GM19468 (cell line): Measurements from ENCODE around the gene SELPLG.
A peak's percentile ranks its signal among the peaks of the same experiment; 100 is the strongest.
"Not testable (repeated sequence)": the region's sequence is repeated elsewhere in the genome, so short reads cannot be mapped to it uniquely, and the experiment has no call there.

Source experiments
- ATAC-seq: cut with Tn5 transposase; IDR thresholded peaks from one replicate; pipeline ENCODE4 v1.9.1; 2021; ENCODE audit warnings: mild to moderate bottlenecking, moderate library complexity, moderate number of reproducible peaks; ENCODE audit not compliant: unreplicated experiment; ENCODE audit errors: extremely low read depth

Gene SELPLG

GRCh38 chr12:108633534-108634248, at the start of gene SELPLG:
TSS of gene SELPLG (minus strand) at chr12:108633894. CDS start at chr12:108624307, 9,587 bp downstream.
- ATAC-seq = peak; percentile 35

GRCh38 chr12:108681317-108681716, 47.6 kb upstream of the SELPLG start:
- ATAC-seq = no peak

GRCh38 chr12:108679106-108679681, 45.5 kb upstream of the SELPLG start:
- no peak for ATAC-seq

- no peak for ATAC-seq
Measured at GRCh38 chr12:108678104-108678730, 44.5 kb upstream of the SELPLG start.

- no peak for ATAC-seq
Measured at GRCh38 chr12:108677381-108677780, 43.7 kb upstream of the SELPLG start.

GRCh38 chr12:108676707-108677106, 43.0 kb upstream of the SELPLG start:
- ATAC-seq = no peak

GRCh38 chr12:108675792-108676191, 42.1 kb upstream of the SELPLG start:
- ATAC-seq = no peak

- ATAC-seq = no peak
Measured at GRCh38 chr12:108672054-108672453, 38.4 kb upstream of the SELPLG start.

- ATAC-seq = no peak
Measured at GRCh38 chr12:108671110-108671509, 37.4 kb upstream of the SELPLG start.

GRCh38 chr12:108670066-108670631, 36.5 kb upstream of the SELPLG start:
- no peak for ATAC-seq

GRCh38 chr12:108668542-108668941, 34.8 kb upstream of the SELPLG start:
- no peak for ATAC-seq

GRCh38 chr12:108668063-108668462, 34.4 kb upstream of the SELPLG start:
- no peak for ATAC-seq

GRCh38 chr12:108667349-108667748, 33.7 kb upstream of the SELPLG start:
- no peak for ATAC-seq

GRCh38 chr12:108666401-108666881, 32.7 kb upstream of the SELPLG start:
- no peak for ATAC-seq

GRCh38 chr12:108665608-108666202, 32.0 kb upstream of the SELPLG start:
- no peak for ATAC-seq

- ATAC-seq = peak; percentile 37
Measured at GRCh38 chr12:108664338-108665258, 30.9 kb upstream of the SELPLG start.

- no peak for ATAC-seq
Measured at GRCh38 chr12:108663324-108664015, 29.8 kb upstream of the SELPLG start.

- not testable (repeated sequence) for ATAC-seq
Measured at GRCh38 chr12:108658115-108658514, 24.4 kb upstream of the SELPLG start.

GRCh38 chr12:108657130-108657745, 23.5 kb upstream of the SELPLG start:
- ATAC-seq = no peak
